HepG2 (cell line): ENCODE results near the gene FBLN5. TPM values are rescaled to one million over a fixed set of nuclear protein-coding genes. Genes with fewer than 3 reads are reported as not detected.

Experiments used
- ATAC-seq: fragments of 200-7000 bp; cut with Tn5 transposase; 3 replicates; pipeline ENCODE4 v1.9.1; 2020; ENCODE audit warnings: mild to moderate bottlenecking, moderate library complexity
- BruUV-seq: library from RNA; stranded (reverse); fragments of 400-500 nt; replicated peaks from 2 replicates; lab custom pipeline; 2021; lab: Mats Ljungman, UMichigan
- CTCF ChIA-PET: fragments of 300-600 bp; formaldehyde crosslinking; extraction: SDS; loops from one replicate; lab custom pipeline; 2021; ENCODE audit warnings: low total read pairs, inconsistent platforms, low intra/inter-chr PET ratio; lab: Yijun Ruan, JAX
- POLR2A ChIA-PET: fragments of 350-600 bp; sonication (Branson Sonifier 250); formaldehyde crosslinking; loops from one replicate; lab custom pipeline; 2020; ENCODE audit warnings: antibody characterized with exemption, inconsistent platforms; lab: Yijun Ruan, JAX
- DNase-seq: peaks from one replicate; pipeline ENCODE4 v3.0.0-alpha.2; 2015; ENCODE audit warnings: low spot score
- FAIRE-seq: peaks from 3 replicates; lab custom pipeline; 2011; peaks lifted over from hg19 to GRCh38; lab: Jason Lieb, UNC
- H2AFZ ChIP-seq: one replicate; pipeline ENCODE4 v1.6.1; 2011; ENCODE audit warnings: low read length, inconsistent platforms
- H3K27ac ChIP-seq: fragments of 300-600 bp; 3 replicates; pipeline ENCODE4 v1.8.0; 2011; ENCODE audit warnings: mixed run types, mild to moderate bottlenecking, mixed read lengths, low read length, inconsistent platforms; ENCODE audit not compliant: insufficient read depth; ENCODE audit errors: extremely low read length
- H3K27me3 ChIP-seq, 2 experiments: fragments of 200-600 bp in 1 of 2; 2 replicates in 1 of 2; 3 replicates in 1 of 2; pipeline versions ENCODE4 v1.6.0 to v1.8.0; 2011; ENCODE audit warnings: low read length in 2 of 2, mild to moderate bottlenecking in 2 of 2, moderate library complexity in 2 of 2, inconsistent platforms in 1 of 2; ENCODE audit not compliant: insufficient read depth in 2 of 2, control insufficient read depth in 1 of 2
- H3K36me3 ChIP-seq, 2 experiments: fragments of 200-600 bp in 1 of 2; replicated peaks in 1 of 2; 2 replicates in 1 of 2; 3 replicates in 1 of 2; pipeline versions ENCODE4 v1.5.1 to v1.8.0; 2011; ENCODE audit warnings: low read length in 2 of 2, inconsistent platforms in 1 of 2; ENCODE audit not compliant: insufficient read depth in 2 of 2, control insufficient read depth in 1 of 2
- H3K4me1 ChIP-seq: 2 replicates; pipeline ENCODE4 v1.5.1; 2012; ENCODE audit warnings: low read length, inconsistent platforms; ENCODE audit not compliant: insufficient read depth
- H3K4me2 ChIP-seq: 2 replicates; pipeline ENCODE4 v1.6.0; 2011; ENCODE audit warnings: low read depth, low read length, inconsistent platforms
- H3K4me3 ChIP-seq, 3 experiments: fragments of 200-600 bp in 1 of 3; sonication (generic), shearing (Covaris generic) in 1 of 3; replicated peaks in 1 of 3; 2 replicates each; pipeline ENCODE4 v1.5.1; 2011 to 2016; ENCODE audit warnings: low read length in 3 of 3, inconsistent platforms in 2 of 3, low read depth in 2 of 3, mild to moderate bottlenecking in 2 of 3, control low read depth in 1 of 3, mixed read lengths in 1 of 3; ENCODE audit not compliant: insufficient read depth in 1 of 3
- H3K79me2 ChIP-seq: one replicate; pipeline ENCODE4 v1.6.1; 2011; ENCODE audit warnings: low read length, inconsistent platforms; ENCODE audit not compliant: insufficient read depth
- H3K9ac ChIP-seq: 2 replicates; pipeline ENCODE4 v1.6.0; 2011; ENCODE audit warnings: mild to moderate bottlenecking, low read depth, low read length, inconsistent platforms; ENCODE audit not compliant: insufficient read depth
- H3K9me3 ChIP-seq: 2 replicates; pipeline ENCODE4 v1.5.1; 2012; ENCODE audit warnings: mild to moderate bottlenecking, low read length
- H4K20me1 ChIP-seq: 2 replicates; pipeline ENCODE4 v1.6.0; 2011; ENCODE audit warnings: inconsistent platforms, mild to moderate bottlenecking, low read length, moderate library complexity; ENCODE audit not compliant: insufficient read depth
- DDIT3 ChIP-seq: sonication (generic); formaldehyde crosslinking; IDR thresholded peaks from 2 replicates; pipeline ENCODE4 v1.4.0; 2020; ENCODE audit warnings: mild to moderate bottlenecking, missing genetic modification reagents
- GFI1 ChIP-seq: sonication (generic); formaldehyde crosslinking; IDR thresholded peaks from 2 replicates; pipeline ENCODE4 v1.5.0; 2020; ENCODE audit warnings: missing genetic modification reagents, mild to moderate bottlenecking, borderline replicate concordance
- HNRNPK ChIP-seq: fragments of 200-400 bp; formaldehyde crosslinking; IDR thresholded peaks from 2 replicates; pipeline ENCODE4 v1.6.1; 2018; ENCODE audit warnings: low read length, low read depth, moderate library complexity, mild to moderate bottlenecking; ENCODE audit not compliant: poor library complexity, severe bottlenecking
- MNT ChIP-seq: fragments of 450-650 bp; IDR thresholded peaks from 2 replicates; pipeline ENCODE4 v1.6.1; 2016
- MTA1 ChIP-seq: sonication (generic); formaldehyde crosslinking; IDR thresholded peaks from 2 replicates; pipeline ENCODE4 v1.4.0; 2020; ENCODE audit warnings: missing genetic modification reagents, mild to moderate bottlenecking, borderline replicate concordance
- MTA3 ChIP-seq: sonication (generic); formaldehyde crosslinking; IDR thresholded peaks from 2 replicates; pipeline ENCODE4 v1.4.0; 2020; ENCODE audit warnings: missing genetic modification reagents
- NKX3-1 ChIP-seq: sonication (generic); formaldehyde crosslinking; IDR thresholded peaks from 2 replicates; pipeline ENCODE4 v1.5.0; 2020; ENCODE audit warnings: missing genetic modification reagents
- SALL1 ChIP-seq: sonication (generic); formaldehyde crosslinking; IDR thresholded peaks from 2 replicates; pipeline ENCODE4 v1.8.0; 2022; ENCODE audit warnings: mild to moderate bottlenecking, missing genetic modification reagents
- ZMAT3 ChIP-seq: sonication (generic); formaldehyde crosslinking; conservative IDR thresholded peaks from 2 replicates; pipeline ENCODE4 v1.7.0; 2021; ENCODE audit warnings: missing genetic modification reagents
- ZNF678 ChIP-seq: sonication (generic); formaldehyde crosslinking; IDR thresholded peaks from 2 replicates; pipeline ENCODE4 v1.4.0; 2020; ENCODE audit warnings: mild to moderate bottlenecking, missing genetic modification reagents
- ZNF790 ChIP-seq: sonication (generic); formaldehyde crosslinking; IDR thresholded peaks from 2 replicates; pipeline ENCODE4 v1.8.0; 2022; ENCODE audit warnings: missing genetic modification reagents, mild to moderate bottlenecking, borderline replicate concordance
- WGBS: methylation state at CpG from one replicate; pipeline ENCODE4 v1.1.6; 2017; ENCODE audit warnings: low lambda C conversion rate; 5-methylcytosine and 5-hydroxymethylcytosine counted together
- in situ Hi-C: cut with HindIII; loops from 2 replicates; pipeline ENCODE4 v1.10.0; 2017; ENCODE audit warnings: low pct_unique_long_range_greater_than_20kb; ENCODE audit not compliant: extremely low pct_ligation_motif_present
- intact Hi-C: fragments of 100-400 bp; cut with micrococcal nuclease; formaldehyde crosslinking; loops from one replicate; pipeline ENCODE4 v1.10.0; 2022; ENCODE audit not compliant: unreplicated experiment
- polyA plus RNA-seq, 8 experiments: library from polyadenylated mRNA; depleted of rRNA in 3 of 8; stranded (reverse) in 7 of 8; unstranded in 1 of 8; fragments of >200 nt; fragmentation: Illumina TruSeq in 4 of 8; extraction: Trizol in 4 of 8; gene quantifications; 2 replicates each; pipeline versions ENCODE4 v1.2.1 to v1.2.3, GENCODE V29; 2011 to 2016; ENCODE audit warnings: low read depth in 4 of 8, missing spikeins in 1 of 8, mixed read lengths in 1 of 8; ENCODE audit not compliant: insufficient read depth in 1 of 8
- total RNA-seq, 5 experiments: library from RNA; depleted of rRNA; stranded (reverse); fragments of >200 nt; fragmentation: Illumina TruSeq; extraction: Trizol; gene quantifications; 2 replicates each; pipeline ENCODE4 v1.2.3, GENCODE V29; 2016; ENCODE audit warnings: low read depth in 1 of 5
- TF ChIP-seq, protein P1 (sequence below): sonication (generic); formaldehyde crosslinking; IDR thresholded peaks from 2 replicates; pipeline ENCODE4 v1.5.0; 2020; ENCODE audit warnings: missing genetic modification reagents
- TF ChIP-seq, protein P2 (sequence below): sonication (generic); formaldehyde crosslinking; IDR thresholded peaks from 2 replicates; pipeline ENCODE4 v1.5.0; 2020; ENCODE audit warnings: mild to moderate bottlenecking, missing genetic modification reagents

Gene FBLN5
- total and polyA plus RNA-seq, 2 of the 13 experiments (the other 11 are each of a cell fraction or from before 2014, with no cell fraction given), result 0.38 to 0.77 TPM

GRCh38 chr14:91854327-91854934, 93.1 kb downstream of the FBLN5 start:
- no peak for TF ChIP-seq ZNF790
- TF ChIP-seq, protein P1, sequence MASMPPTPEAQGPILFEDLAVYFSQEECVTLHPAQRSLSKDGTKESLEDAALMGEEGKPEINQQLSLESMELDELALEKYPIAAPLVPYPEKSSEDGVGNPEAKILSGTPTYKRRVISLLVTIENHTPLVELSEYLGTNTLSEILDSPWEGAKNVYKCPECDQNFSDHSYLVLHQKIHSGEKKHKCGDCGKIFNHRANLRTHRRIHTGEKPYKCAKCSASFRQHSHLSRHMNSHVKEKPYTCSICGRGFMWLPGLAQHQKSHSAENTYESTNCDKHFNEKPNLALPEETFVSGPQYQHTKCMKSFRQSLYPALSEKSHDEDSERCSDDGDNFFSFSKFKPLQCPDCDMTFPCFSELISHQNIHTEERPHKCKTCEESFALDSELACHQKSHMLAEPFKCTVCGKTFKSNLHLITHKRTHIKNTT (CRISPR knock-in tag), result no peak
- TF ChIP-seq DDIT3 (CRISPR knock-in tag), result no peak
- TF ChIP-seq HNRNPK, result peak; percentile 51
- no peak for TF ChIP-seq NKX3-1 (CRISPR knock-in tag)
- no peak for TF ChIP-seq MTA1 (CRISPR knock-in tag)
- POLR2A ChIA-PET, result no interaction called here
- 0% methylated on average over 2 of the region's 2 CpGs for WGBS
- Histone ChIP-seq H3K9ac (no peak overlapping the region), H3K27me3 (peaks cover 0 to 6% of the 10 kb centered on the region in 2 experiments; a peak in 1 of 5 replicates), H4K20me1 (no peaks in the 10 kb centered on the region), H3K27ac (no peak overlapping the region), H3K4me1 (no peaks in the 10 kb centered on the region), H2AFZ (no peak overlapping the region), H3K79me2 (no peaks in the 10 kb centered on the region), H3K4me3 (no peak overlapping the region), H3K9me3 (no peaks in the 10 kb centered on the region), H3K4me2 (no peak overlapping the region), H3K36me3 (no peaks in the 10 kb centered on the region)
- in situ Hi-C loops (no loop called here), intact Hi-C loops (no loop called here)
- CTCF ChIA-PET, result no interaction called here
- DNase-seq (no peak), FAIRE-seq (no peak), ATAC-seq (no peak)
- BruUV-seq, result no TSS peak

GRCh38 chr14:91851563-91851962, 95.9 kb downstream of the FBLN5 start:
- no peak overlapping the region for H3K4me2 ChIP-seq
- in situ Hi-C loops (no loop called here), intact Hi-C loops (no loop called here)
- no peak for ATAC-seq
- no peaks in the 10 kb centered on the region for H3K36me3 ChIP-seq
- H3K27ac ChIP-seq, result no peak overlapping the region
- DNase-seq, result no peak
- no peaks in the 10 kb centered on the region for H3K9me3 ChIP-seq
- H4K20me1 ChIP-seq, result no peaks in the 10 kb centered on the region
- no peak overlapping the region for H3K4me3 ChIP-seq
- H3K79me2 ChIP-seq, result no peaks in the 10 kb centered on the region
- 4% methylated on average over 1 of the region's 1 CpG for WGBS
- peaks cover 0 to 6% of the 10 kb centered on the region in 2 experiments; a peak in 2 of 5 replicates for H3K27me3 ChIP-seq
- FAIRE-seq, result no peak
- no peaks in the 10 kb centered on the region for H3K4me1 ChIP-seq
- CTCF ChIA-PET, result no interaction called here
- POLR2A ChIA-PET, result no interaction called here
- BruUV-seq, result no TSS peak
- H2AFZ ChIP-seq, result no peak overlapping the region
- H3K9ac ChIP-seq, result no peak overlapping the region
- TF ChIP-seq MNT (no peak), ZMAT3 (CRISPR knock-in tag) (no peak), GFI1 (CRISPR knock-in tag) (no peak), ZNF678 (CRISPR knock-in tag) (no peak), SALL1 (no peak), MTA3 (no peak)
- TF ChIP-seq, protein P2, sequence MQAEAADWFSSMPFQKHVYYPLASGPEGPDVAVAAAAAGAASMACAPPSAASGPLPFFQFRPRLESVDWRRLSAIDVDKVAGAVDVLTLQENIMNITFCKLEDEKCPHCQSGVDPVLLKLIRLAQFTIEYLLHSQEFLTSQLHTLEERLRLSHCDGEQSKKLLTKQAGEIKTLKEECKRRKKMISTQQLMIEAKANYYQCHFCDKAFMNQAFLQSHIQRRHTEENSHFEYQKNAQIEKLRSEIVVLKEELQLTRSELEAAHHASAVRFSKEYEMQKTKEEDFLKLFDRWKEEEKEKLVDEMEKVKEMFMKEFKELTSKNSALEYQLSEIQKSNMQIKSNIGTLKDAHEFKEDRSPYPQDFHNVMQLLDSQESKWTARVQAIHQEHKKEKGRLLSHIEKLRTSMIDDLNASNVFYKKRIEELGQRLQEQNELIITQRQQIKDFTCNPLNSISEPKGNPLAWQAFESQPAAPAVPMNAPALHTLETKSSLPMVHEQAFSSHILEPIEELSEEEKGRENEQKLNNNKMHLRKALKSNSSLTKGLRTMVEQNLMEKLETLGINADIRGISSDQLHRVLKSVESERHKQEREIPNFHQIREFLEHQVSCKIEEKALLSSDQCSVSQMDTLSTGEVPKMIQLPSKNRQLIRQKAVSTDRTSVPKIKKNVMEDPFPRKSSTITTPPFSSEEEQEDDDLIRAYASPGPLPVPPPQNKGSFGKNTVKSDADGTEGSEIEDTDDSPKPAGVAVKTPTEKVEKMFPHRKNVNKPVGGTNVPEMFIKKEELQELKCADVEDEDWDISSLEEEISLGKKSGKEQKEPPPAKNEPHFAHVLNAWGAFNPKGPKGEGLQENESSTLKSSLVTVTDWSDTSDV (CRISPR knock-in tag), result no peak
